ENCODE results near the gene FBLN2. TPM values are rescaled to one million over a fixed set of nuclear protein-coding genes. Genes with fewer than 3 reads are reported as not detected.

Gene FBLN2
- total RNA-seq, 4 donors from 2014 or later, result 25.3 to 93.8 (median 47.6) TPM

GRCh38 chr3:13583251-13584180 lies 34.6 kb downstream of the FBLN2 start:
- no peaks in the 10 kb centered on the region for H3K9me3 ChIP-seq
- 76% methylated on average over 10 of the region's 15 CpGs for WGBS

GRCh38 chr3:13584427-13584891 lies 35.5 kb downstream of the FBLN2 start:
- TF ChIP-seq POLR2A (IDR thresholded peaks at IDR 0.05) (no peak), POLR2AphosphoS5 (IDR thresholded peaks at IDR 0.05) (no peak), EP300 (IDR thresholded peaks at IDR 0.05) (no peak), CTCF (IDR thresholded peaks at IDR 0.05) (no peak)
- no peak overlapping the region for H3K4me3 ChIP-seq
- no peaks in the 10 kb centered on the region for H3K9me3 ChIP-seq
- peak in 1 of 2 donors; percentile 49 for DNase-seq (ENCODE audit: low spot score in 2 of 2)
- H3K36me3 ChIP-seq, result no peaks in the 10 kb centered on the region
- no peak overlapping the region for H3K27ac ChIP-seq
- peaks cover 32% of the 10 kb centered on the region for H3K4me1 ChIP-seq
- no peaks in the 10 kb centered on the region for H3K27me3 ChIP-seq
- 92% methylated on average over 8 of the region's 8 CpGs for WGBS

More at GRCh38 chr3:13583251-13584180, 34.6 kb downstream of the FBLN2 start:
- H3K27me3 ChIP-seq, result no peaks in the 10 kb centered on the region
- DNase-seq (ENCODE audit: low spot score in 2 of 2), result peak in 1 of 2 donors; percentile 47
- TF ChIP-seq CTCF (IDR thresholded peaks at IDR 0.05), result no peak
- no peak for TF ChIP-seq POLR2A (IDR thresholded peaks at IDR 0.05)
- TF ChIP-seq POLR2AphosphoS5 (IDR thresholded peaks at IDR 0.05), result no peak
- TF ChIP-seq EP300 (IDR thresholded peaks at IDR 0.05), result no peak
- H3K4me1 ChIP-seq, result peaks cover 32% of the 10 kb centered on the region
- no peaks in the 10 kb centered on the region for H3K36me3 ChIP-seq
- no peak overlapping the region for H3K4me3 ChIP-seq
- H3K27ac ChIP-seq, result peak overlapping the region; percentile 15

DNA sequence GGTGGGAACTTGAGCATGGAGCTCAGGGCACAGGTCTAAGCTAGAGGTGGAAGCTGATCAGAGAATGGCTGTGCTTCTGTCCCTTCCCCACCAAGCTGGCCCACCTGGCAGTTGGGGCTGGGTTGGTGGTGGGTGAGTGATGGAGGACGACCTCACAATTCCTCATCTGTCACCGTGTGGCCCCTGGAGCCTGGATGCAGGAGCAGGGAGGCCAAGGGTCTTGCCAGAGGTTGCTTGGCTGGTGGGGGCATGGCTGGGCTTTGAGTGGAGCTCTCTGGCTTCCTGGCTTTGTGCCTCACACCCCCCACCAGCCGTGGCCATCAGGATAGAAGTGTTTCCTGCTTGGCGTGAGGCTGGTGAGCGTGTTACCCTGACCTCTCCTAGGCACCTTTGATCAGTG lies 36.0 kb downstream of the FBLN2 start:
- Histone ChIP-seq H3K36me3 (no peaks in the 10 kb centered on the region), H3K27me3 (no peaks in the 10 kb centered on the region), H3K4me3 (no peak overlapping the region), H3K4me1 (peaks cover 28% of the 10 kb centered on the region), H3K27ac (no peak overlapping the region), H3K9me3 (no peaks in the 10 kb centered on the region)
- DNase-seq (ENCODE audit: low spot score in 2 of 2), result peak in 1 of 2 donors; percentile 46
- TF ChIP-seq POLR2AphosphoS5 (IDR thresholded peaks at IDR 0.05), result no peak
- TF ChIP-seq POLR2A (IDR thresholded peaks at IDR 0.05), result no peak
- TF ChIP-seq EP300 (IDR thresholded peaks at IDR 0.05), result no peak
- no peak for TF ChIP-seq CTCF (IDR thresholded peaks at IDR 0.05)
- WGBS, result 83% methylated on average over 3 of the region's 5 CpGs

GRCh38 chr3:13587442-13587841 lies 38.5 kb downstream of the FBLN2 start:
- WGBS, result 84% methylated on average over 3 of the region's 3 CpGs
- DNase-seq (ENCODE audit: low spot score in 2 of 2), result peak in 1 of 2 donors; percentile 15
- H3K4me3 ChIP-seq, result no peak overlapping the region
- TF ChIP-seq CTCF (IDR thresholded peaks at IDR 0.05) (no peak), EP300 (IDR thresholded peaks at IDR 0.05) (no peak), POLR2AphosphoS5 (IDR thresholded peaks at IDR 0.05) (no peak), POLR2A (IDR thresholded peaks at IDR 0.05) (no peak)
- peaks cover 7% of the 10 kb centered on the region for H3K4me1 ChIP-seq
- no peaks in the 10 kb centered on the region for H3K36me3 ChIP-seq
- no peaks in the 10 kb centered on the region for H3K9me3 ChIP-seq
- no peak overlapping the region for H3K27ac ChIP-seq
- no peaks in the 10 kb centered on the region for H3K27me3 ChIP-seq

DNA sequence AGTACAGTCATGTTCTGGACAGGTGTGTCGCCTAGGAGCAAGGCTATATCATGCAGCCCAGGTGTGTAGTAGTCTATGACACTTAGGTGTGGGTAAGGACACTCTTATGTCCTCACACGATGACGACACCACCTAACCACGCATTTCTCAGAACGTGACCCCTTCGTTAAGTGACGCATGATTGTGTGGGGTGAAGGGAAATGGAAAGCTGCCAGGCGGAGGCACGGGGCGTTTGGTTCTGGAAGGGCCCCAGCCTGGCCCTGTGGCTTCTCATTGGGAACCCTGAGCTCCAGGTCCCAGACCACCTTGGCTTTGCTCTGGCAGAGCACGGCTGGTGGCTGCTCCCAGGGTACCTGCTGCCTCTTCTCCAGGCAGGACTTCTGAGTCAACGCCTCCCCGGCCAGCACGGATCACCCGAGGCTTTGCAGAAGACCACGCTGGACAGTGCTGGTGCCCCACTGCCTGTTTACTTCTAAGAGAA lies 39.3 kb downstream of the FBLN2 start:
- no peak overlapping the region for H3K27ac ChIP-seq
- no peaks in the 10 kb centered on the region for H3K27me3 ChIP-seq
- WGBS, result 88% methylated on average over 16 of the region's 16 CpGs
- no peak overlapping the region for H3K4me3 ChIP-seq
- DNase-seq (ENCODE audit: low spot score in 2 of 2), result peak in 1 of 2 donors; percentile 47
- TF ChIP-seq CTCF (IDR thresholded peaks at IDR 0.05) (no peak), POLR2AphosphoS5 (IDR thresholded peaks at IDR 0.05) (no peak), POLR2A (IDR thresholded peaks at IDR 0.05) (no peak), EP300 (IDR thresholded peaks at IDR 0.05) (no peak)
- peaks cover 1% of the 10 kb centered on the region for H3K4me1 ChIP-seq
- no peaks in the 10 kb centered on the region for H3K36me3 ChIP-seq
- H3K9me3 ChIP-seq, result no peaks in the 10 kb centered on the region

Data from suprapubic skin (tissue), 4 donors.